Mesendoderm (in vitro differentiated cells): Measurements from ENCODE around the gene WBP11.

Source experiments
- DNase-seq: peaks from one replicate; pipeline ENCODE4 v3.0.0; 2013
- H2AK5ac ChIP-seq: 2 replicates; pipeline ENCODE4 v1.6.1; 2013; ENCODE audit warnings: low read length, inconsistent platforms
- H2BK120ac ChIP-seq: 2 replicates; pipeline ENCODE4 v1.6.1; 2013; ENCODE audit warnings: low read depth, mild to moderate bottlenecking, low read length, moderate library complexity, mixed read lengths
- H2BK15ac ChIP-seq: replicated peaks from 2 replicates; pipeline ENCODE4 v1.6.1; 2013; ENCODE audit warnings: low read depth, mild to moderate bottlenecking, moderate library complexity
- H2BK5ac ChIP-seq: 2 replicates; pipeline ENCODE4 v1.6.1; 2013; ENCODE audit warnings: low read length, inconsistent platforms
- H3K18ac ChIP-seq: 2 replicates; pipeline ENCODE4 v1.6.1; 2013; ENCODE audit warnings: mild to moderate bottlenecking, low read length, mixed read lengths
- H3K23ac ChIP-seq: one replicate; pipeline ENCODE4 v1.6.1; 2013; ENCODE audit warnings: low read length
- H3K27ac ChIP-seq: 2 replicates; pipeline ENCODE4 v1.5.1; 2013; ENCODE audit warnings: low read depth, mild to moderate bottlenecking, inconsistent platforms, low read length, moderate library complexity
- H3K27me3 ChIP-seq: 2 replicates; pipeline ENCODE4 v1.6.1; 2013; ENCODE audit warnings: low read length, control low read depth, mild to moderate bottlenecking, inconsistent platforms; ENCODE audit not compliant: insufficient read depth, poor library complexity
- H3K36me3 ChIP-seq: 2 replicates; pipeline ENCODE4 v1.6.1; 2013; ENCODE audit warnings: low read length, inconsistent platforms; ENCODE audit not compliant: control insufficient read depth, insufficient read depth
- H3K4ac ChIP-seq: one replicate; pipeline ENCODE4 v1.6.1; 2013; ENCODE audit warnings: low read depth, mild to moderate bottlenecking, low read length, moderate library complexity
- H3K4me1 ChIP-seq: 2 replicates; pipeline ENCODE4 v1.6.1; 2013; ENCODE audit warnings: low read depth, low read length, inconsistent platforms; ENCODE audit not compliant: control insufficient read depth
- H3K4me2 ChIP-seq: 2 replicates; pipeline ENCODE4 v1.6.1; 2013; ENCODE audit warnings: low read length
- H3K4me3 ChIP-seq: 2 replicates; pipeline ENCODE4 v1.5.1; 2013; ENCODE audit warnings: mild to moderate bottlenecking, low read length
- H3K56ac ChIP-seq: one replicate; pipeline ENCODE4 v1.6.1; 2013; ENCODE audit warnings: low read length
- H3K79me1 ChIP-seq: 2 replicates; pipeline ENCODE4 v1.6.1; 2013; ENCODE audit warnings: low read length, inconsistent platforms
- H3K79me2 ChIP-seq: 2 replicates; pipeline ENCODE4 v1.6.1; 2013; ENCODE audit warnings: mild to moderate bottlenecking, low read length; ENCODE audit not compliant: control insufficient read depth, insufficient read depth
- H3K9ac ChIP-seq: 2 replicates; pipeline ENCODE4 v1.6.1; 2013; ENCODE audit warnings: low read length, inconsistent platforms
- H4K5ac ChIP-seq: one replicate; pipeline ENCODE4 v1.6.1; 2013; ENCODE audit warnings: low read length
- H4K8ac ChIP-seq: one replicate; pipeline ENCODE4 v1.6.1; 2013; ENCODE audit warnings: low read depth, mild to moderate bottlenecking, control low read depth, low read length, moderate library complexity
- WGBS: extraction: QIAGEN DNeasy Blood & Tissue Kit; methylation state at CpG from one replicate; pipeline ENCODE4 v1.1.7; 2013; ENCODE audit warnings: low lambda C conversion rate, missing lambda C conversion rate; ENCODE audit not compliant: insufficient coverage; ENCODE audit errors: extremely low coverage; 5-methylcytosine and 5-hydroxymethylcytosine counted together

Gene WBP11

GRCh38 chr12:14769969-14770495 is 33.2 kb downstream of the WBP11 start:
- peak overlapping the region; percentile 85 for H3K23ac ChIP-seq
- H2BK5ac ChIP-seq = peak overlapping the region; percentile 86
- H3K27ac ChIP-seq = peak overlapping the region; percentile 62
- H2BK120ac ChIP-seq = no peak overlapping the region
- H3K4me2 ChIP-seq = peak overlapping the region; percentile 47
- peak; percentile 95 for DNase-seq
- H4K8ac ChIP-seq = no peak overlapping the region
- peak overlapping the region; percentile 100 for H3K56ac ChIP-seq
- no peak overlapping the region for H2BK15ac ChIP-seq
- peaks cover 1% of the 10 kb centered on the region for H3K79me1 ChIP-seq
- WGBS = no CpG with 5 or more reads among the region's 38 CpGs
- peak overlapping the region; percentile 27 for H3K4ac ChIP-seq
- no peaks in the 10 kb centered on the region for H3K36me3 ChIP-seq
- H3K18ac ChIP-seq = peak overlapping the region; percentile 56
- peak overlapping the region; percentile 89 for H3K4me3 ChIP-seq
- H3K4me1 ChIP-seq = no peaks in the 10 kb centered on the region
- H3K79me2 ChIP-seq = peaks cover 5% of the 10 kb centered on the region
- H4K5ac ChIP-seq = no peak overlapping the region
- peak overlapping the region; percentile 98 for H3K9ac ChIP-seq
- no peak overlapping the region for H2AK5ac ChIP-seq
- H3K27me3 ChIP-seq = no peaks in the 10 kb centered on the region

GRCh38 chr12:14769466-14769968 is 33.8 kb downstream of the WBP11 start:
- peak overlapping the region; percentile 100 for H3K56ac ChIP-seq
- H3K27me3 ChIP-seq = no peaks in the 10 kb centered on the region
- H2AK5ac ChIP-seq = no peak overlapping the region
- no peak overlapping the region for H4K5ac ChIP-seq
- peak; percentile 91 for DNase-seq
- H3K27ac ChIP-seq = peak overlapping the region; percentile 18
- H3K4me1 ChIP-seq = no peaks in the 10 kb centered on the region
- H3K18ac ChIP-seq = peak overlapping the region; percentile 4
- H2BK120ac ChIP-seq = no peak overlapping the region
- no peak overlapping the region for H2BK15ac ChIP-seq
- peak overlapping the region; percentile 82 for H2BK5ac ChIP-seq
- H3K9ac ChIP-seq = peak overlapping the region; percentile 98
- no peak overlapping the region for H3K23ac ChIP-seq
- no CpG with 5 or more reads among the region's 26 CpGs for WGBS
- no peak overlapping the region for H3K4ac ChIP-seq
- H3K4me2 ChIP-seq = peak overlapping the region; percentile 47
- H4K8ac ChIP-seq = no peak overlapping the region
- peaks cover 5% of the 10 kb centered on the region for H3K79me2 ChIP-seq
- H3K79me1 ChIP-seq = peaks cover 1% of the 10 kb centered on the region
- H3K36me3 ChIP-seq = no peaks in the 10 kb centered on the region
- H3K4me3 ChIP-seq = peak overlapping the region; percentile 89

GRCh38 chr12:14768823-14769405 is 34.4 kb downstream of the WBP11 start:
- H3K27me3 ChIP-seq = no peaks in the 10 kb centered on the region
- H2BK5ac ChIP-seq = no peak overlapping the region
- peak; percentile 66 for DNase-seq
- H3K4me2 ChIP-seq = peak overlapping the region; percentile 47
- H3K18ac ChIP-seq = no peak overlapping the region
- H4K8ac ChIP-seq = no peak overlapping the region
- H3K23ac ChIP-seq = no peak overlapping the region
- H3K79me2 ChIP-seq = peaks cover 5% of the 10 kb centered on the region
- H2BK120ac ChIP-seq = no peak overlapping the region
- peak overlapping the region; percentile 98 for H3K9ac ChIP-seq
- H2BK15ac ChIP-seq = no peak overlapping the region
- H3K27ac ChIP-seq = no peak overlapping the region
- H3K79me1 ChIP-seq = peaks cover 1% of the 10 kb centered on the region
- H3K4ac ChIP-seq = no peak overlapping the region
- no peak overlapping the region for H4K5ac ChIP-seq
- H3K36me3 ChIP-seq = no peaks in the 10 kb centered on the region
- H2AK5ac ChIP-seq = no peak overlapping the region
- no peaks in the 10 kb centered on the region for H3K4me1 ChIP-seq
- peak overlapping the region; percentile 100 for H3K56ac ChIP-seq
- no CpG with 5 or more reads among the region's 16 CpGs for whole genome bisulfite sequencing
- peak overlapping the region; percentile 89 for H3K4me3 ChIP-seq

GRCh38 chr12:14767617-14768016 is 35.7 kb downstream of the WBP11 start:
- Histone ChIP-seq H4K5ac (no peak overlapping the region), H3K27me3 (no peaks in the 10 kb centered on the region), H3K23ac (no peak overlapping the region), H2BK15ac (no peak overlapping the region), H3K9ac (no peak overlapping the region), H3K79me1 (peaks cover 1% of the 10 kb centered on the region), H3K4me3 (no peak overlapping the region), H3K4ac (no peak overlapping the region), H3K4me2 (no peak overlapping the region), H3K36me3 (no peaks in the 10 kb centered on the region), H2BK5ac (no peak overlapping the region), H4K8ac (no peak overlapping the region), H3K79me2 (peaks cover 5% of the 10 kb centered on the region), H3K4me1 (no peaks in the 10 kb centered on the region), H3K27ac (no peak overlapping the region), H2BK120ac (no peak overlapping the region), H3K18ac (no peak overlapping the region), H3K56ac (no peak overlapping the region), H2AK5ac (no peak overlapping the region)
- no CpG with 5 or more reads among the region's 1 CpG for WGBS
- DNase-seq = no peak

GRCh38 chr12:14766649-14767215 is 36.5 kb downstream of the WBP11 start:
- no peak overlapping the region for H3K18ac ChIP-seq
- no peak overlapping the region for H4K8ac ChIP-seq
- no peaks in the 10 kb centered on the region for H3K27me3 ChIP-seq
- peaks cover 1% of the 10 kb centered on the region for H3K79me1 ChIP-seq
- peaks cover 5% of the 10 kb centered on the region for H3K79me2 ChIP-seq
- H3K4me2 ChIP-seq = no peak overlapping the region
- H2BK5ac ChIP-seq = no peak overlapping the region
- no peak overlapping the region for H2AK5ac ChIP-seq
- no peak overlapping the region for H3K23ac ChIP-seq
- no peak overlapping the region for H3K56ac ChIP-seq
- H3K9ac ChIP-seq = no peak overlapping the region
- no CpG with 5 or more reads among the region's 3 CpGs for WGBS
- no peaks in the 10 kb centered on the region for H3K36me3 ChIP-seq
- no peak overlapping the region for H3K4me3 ChIP-seq
- no peak overlapping the region for H2BK120ac ChIP-seq
- H3K4me1 ChIP-seq = no peaks in the 10 kb centered on the region
- H4K5ac ChIP-seq = no peak overlapping the region
- no peak overlapping the region for H3K27ac ChIP-seq
- H2BK15ac ChIP-seq = no peak overlapping the region
- no peak for DNase-seq
- H3K4ac ChIP-seq = no peak overlapping the region
